Endometrial microvascular endothelial cells (primary cell): ENCODE measurements around the gene MORN1. TPM values are rescaled to one million over a fixed set of nuclear protein-coding genes. Genes with fewer than 3 reads are reported as not detected.

Source experiments
- in situ Hi-C: cut with HindIII; loops from 2 replicates; pipeline ENCODE4 v1.10.0; 2017; ENCODE audit warnings: low sequenced_read_pairs, low pct_unique_long_range_greater_than_20kb; ENCODE audit errors: inconsistent ontology term
- total RNA-seq: library from RNA; depleted of rRNA; stranded (reverse); fragments of >200 nt; gene quantifications from one replicate; pipeline ENCODE4 v1.2.3, GENCODE V29; 2015; ENCODE audit errors: inconsistent ontology term

Gene MORN1
- total RNA-seq, 1 donor from 2014 or later, result 2.4 TPM

DNA sequence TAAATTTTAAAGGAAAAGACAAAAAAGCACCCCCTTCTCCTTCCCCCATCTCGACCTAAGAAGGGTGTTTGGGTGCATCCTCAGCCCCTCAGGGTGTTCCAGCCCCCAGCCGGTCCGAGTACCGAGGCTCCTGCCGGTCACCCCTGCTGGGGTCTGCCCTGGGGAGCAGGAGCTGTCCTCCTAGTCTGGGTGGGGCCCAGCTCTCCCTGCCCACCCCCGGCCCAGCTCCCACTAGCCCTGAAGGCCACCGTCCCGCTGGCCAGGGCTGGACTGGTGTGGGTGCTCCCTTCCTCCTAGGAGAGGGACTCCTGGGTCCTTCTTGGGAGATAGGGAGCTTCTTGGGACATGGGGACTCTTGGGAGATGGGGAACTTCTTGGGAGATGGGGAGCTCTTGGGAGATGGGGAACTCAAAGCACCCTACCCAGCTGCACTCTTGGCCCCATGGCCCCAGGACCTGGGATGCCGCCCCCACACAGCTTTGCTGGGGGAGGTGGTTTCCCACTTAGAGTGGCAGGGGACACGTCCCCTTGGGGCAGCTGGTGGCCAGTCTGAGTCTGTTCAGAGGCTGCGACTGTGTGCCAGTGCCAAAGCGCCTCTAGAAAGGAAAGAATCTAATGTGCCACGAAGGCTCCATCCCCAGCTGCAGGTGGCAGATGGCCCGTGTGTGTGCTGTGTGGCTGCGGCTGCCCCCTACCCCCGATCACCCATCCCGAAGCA, 44.5 kb downstream of the MORN1 start:
- in situ Hi-C loops, result no loop called here

DNA sequence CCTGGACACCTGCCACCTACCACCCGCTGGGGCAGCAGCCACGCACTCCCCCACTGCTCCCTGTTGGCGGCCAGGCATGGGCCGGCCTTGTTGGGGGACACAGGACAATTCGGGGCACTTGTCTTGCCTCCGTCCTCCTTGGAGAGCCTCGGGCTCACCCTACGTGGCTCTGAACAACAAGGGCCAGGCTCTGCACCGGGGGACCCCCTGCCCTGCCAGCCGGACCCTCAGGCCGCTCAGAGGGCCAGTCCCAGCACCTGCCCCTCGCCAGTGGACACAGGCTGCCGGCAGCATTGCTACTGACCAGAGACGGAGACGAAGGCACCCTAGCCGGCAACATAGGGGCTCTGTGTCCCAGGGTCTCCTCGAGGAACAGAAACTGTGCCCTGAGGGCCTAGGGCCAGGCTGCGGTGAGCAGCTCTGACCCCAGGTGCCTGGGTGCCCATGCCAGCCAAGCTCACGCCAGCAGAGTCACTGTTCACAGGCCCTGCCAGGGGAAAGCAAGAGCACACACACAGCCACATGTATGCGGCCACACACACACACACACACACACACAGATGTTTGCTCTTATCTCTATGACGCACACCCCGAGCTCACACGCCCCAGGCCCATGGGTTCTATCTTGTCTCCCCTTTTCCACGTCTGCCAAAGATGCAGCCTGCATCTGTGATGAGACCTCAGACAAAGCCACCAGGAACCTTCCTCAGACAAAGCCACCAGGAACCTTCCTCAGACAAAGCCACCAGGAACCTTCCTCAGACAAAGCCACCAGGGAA, 45.9 kb downstream of the MORN1 start:
- in situ Hi-C loops, result no loop called here

DNA sequence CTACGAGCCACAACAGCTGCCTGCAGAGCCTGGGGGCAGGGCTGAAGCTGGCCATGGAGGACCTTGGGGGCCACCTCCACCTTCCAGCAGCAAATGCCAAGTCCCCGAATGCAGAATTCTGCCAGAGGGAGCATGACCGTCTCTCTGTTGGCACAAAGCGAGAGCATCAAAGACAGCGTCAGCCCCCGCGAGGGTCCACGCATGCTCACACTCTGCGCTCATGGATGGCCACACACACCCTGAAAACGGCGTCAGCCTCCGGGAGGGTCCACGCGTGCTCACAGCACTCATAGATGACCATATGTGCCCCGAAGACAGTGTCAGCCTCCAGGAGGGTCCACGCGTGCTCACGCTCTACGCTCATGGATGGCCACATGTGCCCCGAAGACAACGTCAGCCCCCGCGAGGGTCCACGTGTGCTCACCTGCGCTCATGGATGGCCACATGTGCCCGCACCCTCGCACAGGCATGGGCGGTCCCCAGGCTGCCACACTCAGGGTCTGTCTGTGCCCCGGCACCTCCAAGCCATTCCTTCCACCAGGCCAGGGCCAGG, 46.5 kb downstream of the MORN1 start:
- in situ Hi-C loops, result no loop called here

DNA sequence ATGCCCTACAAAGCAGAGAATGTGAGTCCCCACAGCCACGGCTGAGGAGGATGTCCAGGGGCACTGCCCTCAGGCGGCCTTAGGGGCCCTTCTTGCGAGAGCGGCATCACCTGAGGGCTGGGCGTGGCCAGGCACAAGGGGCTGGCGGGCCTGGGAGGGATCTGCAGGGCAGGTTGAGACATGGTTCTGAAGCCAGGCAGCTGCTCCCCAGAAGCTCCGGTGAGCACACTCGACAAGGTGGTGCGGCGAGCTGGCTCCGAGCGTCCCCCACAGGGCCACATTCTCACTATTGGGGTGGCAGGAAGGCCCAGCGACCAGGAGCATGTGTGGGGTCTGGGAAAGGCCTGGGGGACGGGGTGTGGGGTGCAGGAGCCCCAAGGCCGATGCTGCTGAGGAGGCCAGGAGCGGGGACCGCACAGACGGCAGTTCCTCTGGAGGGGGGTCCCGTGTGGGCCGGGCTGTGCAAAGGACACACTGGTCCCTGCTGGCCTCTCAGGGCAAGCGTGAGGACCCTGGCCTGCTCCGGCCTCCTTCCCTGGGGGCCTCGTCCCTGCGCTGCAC, 47.2 kb downstream of the MORN1 start:
- in situ Hi-C loops, result no loop called here

DNA sequence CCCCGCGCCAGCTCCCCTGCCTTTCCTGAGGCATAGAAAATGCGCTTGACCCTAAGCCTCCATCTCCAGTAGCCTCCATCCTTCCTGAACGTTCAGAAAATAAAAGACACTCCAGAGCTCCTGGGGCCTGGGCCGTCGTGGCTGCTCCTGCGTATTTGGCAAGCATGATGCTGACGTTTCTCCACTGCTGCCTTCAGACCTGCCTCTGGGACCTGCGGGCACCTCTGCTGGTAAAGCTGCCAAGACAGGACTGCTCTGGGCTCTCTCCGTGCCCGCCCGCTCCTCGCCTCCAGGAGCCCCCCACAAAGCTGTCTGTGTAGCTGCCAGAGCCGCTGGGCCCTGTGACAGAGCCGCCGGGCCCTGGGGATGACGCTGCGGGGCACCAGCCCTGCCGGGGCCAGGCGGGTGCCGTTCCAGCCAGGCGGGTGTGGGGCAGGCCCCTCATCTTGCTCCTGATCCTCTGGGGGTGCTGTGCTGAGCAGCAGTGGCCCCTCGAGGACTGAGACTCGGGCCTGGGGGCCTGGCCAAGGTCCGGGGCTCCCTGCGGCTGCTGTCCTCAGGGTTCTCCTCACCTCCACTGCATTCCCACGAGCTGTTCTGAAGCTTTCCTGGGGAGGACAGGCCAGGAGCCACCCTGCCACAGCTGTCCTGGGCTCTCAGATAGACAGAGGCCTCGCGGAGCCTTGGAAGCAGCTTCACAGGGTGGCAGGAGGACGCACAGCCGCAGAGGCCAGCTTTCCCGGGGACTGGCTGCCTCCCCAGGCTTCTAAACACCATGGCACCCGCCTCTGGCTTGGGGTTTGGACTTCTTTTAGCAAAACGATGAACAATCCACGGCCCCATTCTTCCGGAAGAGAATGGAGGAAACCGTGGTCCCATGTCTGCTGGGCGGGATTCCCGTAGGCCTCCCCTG, 48.1 kb downstream of the MORN1 start:
- in situ Hi-C loops, result no loop called here

DNA sequence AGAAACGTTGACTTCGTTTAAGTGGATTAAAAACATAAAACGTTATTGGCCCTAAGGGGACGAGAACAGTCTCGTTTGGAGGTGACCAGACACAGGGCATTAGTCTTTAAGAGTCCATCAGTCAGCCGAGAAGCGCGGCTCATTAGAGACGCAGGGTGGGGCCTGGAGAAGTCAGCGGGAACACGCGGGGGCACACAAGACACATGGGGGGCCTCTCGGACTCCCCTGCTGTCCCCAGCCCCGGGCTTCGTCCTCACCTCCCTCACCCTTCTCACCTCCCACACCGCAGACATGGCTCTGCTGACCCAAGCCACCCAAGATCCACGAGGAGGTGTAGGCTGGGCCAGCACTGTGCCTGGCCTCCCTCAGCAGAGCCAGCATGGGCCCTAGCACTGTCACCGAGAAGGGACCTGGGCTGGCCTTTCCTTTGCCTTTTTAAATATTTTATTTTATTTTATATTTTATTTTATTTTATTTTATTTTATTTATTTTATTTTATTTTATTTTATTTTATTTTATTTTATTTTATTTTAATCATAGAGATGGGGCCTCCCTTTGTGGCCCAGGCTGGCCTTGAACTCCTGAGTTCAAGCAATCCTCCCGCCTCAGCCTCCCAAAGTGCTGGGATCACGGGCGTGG, 48.9 kb downstream of the MORN1 start:
- in situ Hi-C loops, result no loop called here

DNA sequence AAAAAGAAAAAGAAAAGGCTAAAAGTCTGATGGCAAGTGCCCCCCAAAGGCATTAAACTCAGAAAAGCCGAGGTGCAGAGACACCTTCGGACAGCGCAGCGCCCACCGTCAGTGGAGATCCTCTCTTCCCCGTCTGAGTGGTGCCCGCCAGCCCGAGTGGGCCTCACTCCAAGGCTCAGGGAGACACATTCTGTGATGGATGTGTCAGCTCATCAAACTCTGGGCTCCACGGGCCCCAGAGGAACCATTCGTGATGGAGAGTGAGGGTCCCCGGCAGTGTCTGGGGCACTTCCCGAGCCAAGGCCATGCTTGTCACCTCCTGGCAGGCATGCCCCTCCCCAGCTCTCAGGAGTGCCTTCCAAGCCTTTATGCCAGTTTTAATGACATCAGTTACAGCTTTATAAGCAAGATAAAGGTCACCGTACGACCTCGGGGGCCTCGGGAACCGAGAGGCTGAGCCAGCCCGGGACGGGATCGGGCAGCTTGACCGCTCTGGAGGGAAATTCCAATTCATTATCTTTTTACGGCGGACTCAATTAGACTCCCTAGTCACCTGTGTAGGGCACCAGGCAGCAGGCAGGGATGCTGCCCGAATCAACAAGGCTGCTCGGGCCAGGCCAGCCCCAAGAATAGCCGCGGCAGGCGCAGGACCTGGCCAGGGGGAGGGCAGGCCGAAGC, 49.5 kb downstream of the MORN1 start:
- in situ Hi-C loops, result no loop called here

DNA sequence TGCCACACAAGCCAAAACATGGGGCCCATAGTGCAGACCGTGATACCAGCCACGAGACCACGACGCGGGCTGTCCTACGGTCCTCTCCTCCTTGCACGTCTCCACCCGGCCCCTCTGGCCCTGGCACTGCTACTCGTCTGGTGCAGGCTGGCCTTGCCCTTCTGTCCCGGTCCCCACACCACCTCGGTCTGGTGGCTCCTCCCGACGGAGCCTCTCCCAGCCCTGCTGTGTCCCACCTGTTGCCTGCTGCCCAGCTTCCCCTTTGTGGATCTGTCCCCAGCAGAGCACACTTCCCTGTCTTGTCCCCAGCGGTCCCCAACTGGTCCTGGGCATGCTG, 50.5 kb downstream of the MORN1 start:
- in situ Hi-C loops, result no loop called here

DNA sequence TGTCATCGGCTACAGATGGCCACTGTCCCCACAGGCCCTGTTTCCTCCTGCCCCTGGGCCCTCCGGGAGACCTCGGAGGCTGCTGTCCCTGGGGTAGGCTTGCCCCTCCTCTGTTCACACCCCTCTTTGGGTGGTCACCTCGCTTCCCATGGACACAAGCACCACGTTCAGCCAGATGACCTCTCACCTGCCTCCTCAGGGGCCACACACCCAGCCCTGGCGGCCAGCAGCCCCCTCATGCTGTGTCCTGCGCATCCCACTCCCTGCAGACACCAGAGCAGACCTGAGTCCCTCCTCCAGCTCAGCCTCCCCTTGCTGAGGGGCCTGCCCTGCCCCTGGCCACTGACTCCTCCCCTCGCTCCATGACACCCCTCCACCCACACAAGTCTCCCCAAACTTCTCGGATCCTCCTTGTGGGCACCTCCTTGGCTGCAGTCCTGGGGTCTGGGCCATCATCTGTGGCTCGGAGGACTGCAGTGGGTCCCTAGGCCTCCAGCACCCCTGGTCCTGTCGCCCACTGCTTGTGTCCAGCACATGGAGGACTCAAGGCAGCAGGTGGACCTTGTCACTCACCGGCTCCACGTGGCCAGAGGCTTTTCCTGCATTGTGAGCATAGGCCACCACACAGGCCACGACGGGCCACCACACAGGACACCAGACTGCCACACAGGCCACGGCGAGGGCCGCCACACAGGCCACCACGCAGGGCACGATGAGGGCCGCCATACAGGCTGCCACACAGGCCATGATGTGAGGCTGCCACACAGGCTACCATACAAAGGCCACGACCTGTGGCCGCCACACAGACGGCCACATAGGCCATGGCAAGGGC, 51.1 kb downstream of the MORN1 start:
- in situ Hi-C loops, result no loop called here

DNA sequence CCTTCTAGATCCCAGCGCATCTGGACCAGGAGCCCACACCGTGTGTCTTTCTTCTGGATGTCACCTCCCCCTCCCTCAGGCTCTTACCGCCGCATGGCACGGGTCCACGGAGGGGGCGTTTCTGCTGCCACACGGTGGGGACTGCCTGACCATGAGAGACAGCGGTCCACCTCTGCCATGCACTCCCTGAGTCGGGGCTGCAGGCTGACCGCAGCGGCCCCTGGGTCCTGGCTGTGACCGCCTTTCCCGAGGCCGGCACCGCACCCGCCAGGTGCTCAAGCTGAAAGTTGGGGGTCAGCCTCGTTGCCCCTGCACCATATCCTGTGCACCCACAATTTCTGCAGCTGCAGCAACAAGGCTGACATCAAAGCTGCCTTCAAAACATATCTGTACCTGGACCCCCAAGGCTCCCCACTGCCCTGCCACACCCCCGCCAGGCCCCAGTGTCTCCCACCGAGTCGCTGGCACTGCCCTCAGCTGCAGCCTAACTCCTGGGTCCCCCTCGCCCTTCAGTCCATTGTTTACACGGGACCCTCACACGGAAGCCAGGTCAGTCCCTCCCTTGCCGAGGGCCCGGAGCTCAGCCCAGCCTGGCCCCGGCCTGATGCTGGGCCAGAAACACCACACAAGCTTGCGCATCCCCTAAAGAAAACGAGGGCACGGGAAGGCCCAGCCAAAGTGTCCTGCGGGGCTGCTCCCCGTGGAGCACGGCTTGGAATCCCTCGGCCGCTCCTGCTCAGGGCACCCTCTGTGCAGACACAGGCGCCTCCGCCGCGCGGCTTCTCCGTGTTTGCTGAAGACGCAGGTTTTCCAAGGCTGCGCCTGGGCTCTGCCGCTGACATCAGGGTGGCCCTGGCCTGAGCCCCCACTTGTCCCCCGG, 51.9 kb downstream of the MORN1 start:
- in situ Hi-C loops, result no loop called here

DNA sequence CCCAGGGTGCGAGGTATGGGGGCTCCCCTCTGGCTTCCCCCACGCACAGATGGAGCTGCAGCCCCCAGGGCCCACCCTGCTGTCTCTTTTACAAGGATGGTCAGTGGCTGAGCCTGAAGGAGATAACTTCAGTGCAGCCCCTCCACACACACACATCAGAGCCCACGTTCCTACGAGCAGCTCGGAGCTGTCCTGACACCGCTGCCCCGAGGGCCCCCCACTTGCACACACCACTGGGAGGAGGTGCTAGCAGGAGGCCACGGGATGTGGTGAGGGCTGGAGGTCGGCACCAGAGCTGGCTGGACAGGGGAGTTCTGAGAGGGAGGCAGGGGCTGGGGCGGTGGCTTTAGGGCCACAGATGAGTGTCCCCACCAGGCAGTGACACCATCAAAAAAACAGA, 53.9 kb downstream of the MORN1 start:
- in situ Hi-C loops, result no loop called here

DNA sequence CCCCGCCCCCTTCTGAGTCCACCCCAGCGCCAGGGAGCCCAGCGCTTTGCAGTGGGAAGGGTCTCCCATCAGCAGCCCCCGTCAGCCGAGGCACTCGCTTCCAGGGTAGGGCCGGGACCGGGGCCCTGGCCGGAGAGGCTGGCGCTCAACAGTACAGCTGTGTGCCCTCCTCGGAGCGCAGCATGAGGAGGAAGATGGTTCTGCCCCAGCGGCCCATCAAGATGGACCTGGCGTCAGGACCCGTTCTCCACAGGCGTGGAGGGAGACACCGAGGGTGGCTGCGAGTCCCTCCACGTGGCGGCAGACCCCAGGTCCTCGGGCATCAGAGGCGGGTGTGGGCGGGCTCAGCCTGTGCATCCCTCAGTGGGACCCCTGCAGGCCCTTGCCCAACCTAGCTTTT, 54.3 kb downstream of the MORN1 start:
- in situ Hi-C loops, result no loop called here

DNA sequence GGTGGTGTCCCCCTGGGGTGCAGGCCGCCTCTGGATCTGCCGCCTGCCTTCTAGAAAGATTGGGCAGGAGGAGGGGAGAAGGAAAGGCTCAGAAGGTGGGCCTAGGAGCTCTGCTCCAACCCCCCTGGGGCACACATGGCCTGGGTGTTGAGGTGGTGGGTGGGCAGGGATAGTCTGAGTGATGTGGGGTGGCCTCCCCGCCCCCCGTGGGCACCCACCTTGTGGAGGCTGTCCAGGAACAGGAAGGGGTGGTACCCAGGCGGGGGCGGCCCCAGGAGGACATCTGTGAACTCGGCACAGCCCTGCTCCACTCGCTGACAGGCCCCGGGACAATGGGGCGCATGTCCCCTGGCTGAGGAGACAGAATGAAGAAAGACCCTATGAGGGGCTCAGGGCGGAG, 54.9 kb downstream of the MORN1 start:
- in situ Hi-C loops, result no loop called here

DNA sequence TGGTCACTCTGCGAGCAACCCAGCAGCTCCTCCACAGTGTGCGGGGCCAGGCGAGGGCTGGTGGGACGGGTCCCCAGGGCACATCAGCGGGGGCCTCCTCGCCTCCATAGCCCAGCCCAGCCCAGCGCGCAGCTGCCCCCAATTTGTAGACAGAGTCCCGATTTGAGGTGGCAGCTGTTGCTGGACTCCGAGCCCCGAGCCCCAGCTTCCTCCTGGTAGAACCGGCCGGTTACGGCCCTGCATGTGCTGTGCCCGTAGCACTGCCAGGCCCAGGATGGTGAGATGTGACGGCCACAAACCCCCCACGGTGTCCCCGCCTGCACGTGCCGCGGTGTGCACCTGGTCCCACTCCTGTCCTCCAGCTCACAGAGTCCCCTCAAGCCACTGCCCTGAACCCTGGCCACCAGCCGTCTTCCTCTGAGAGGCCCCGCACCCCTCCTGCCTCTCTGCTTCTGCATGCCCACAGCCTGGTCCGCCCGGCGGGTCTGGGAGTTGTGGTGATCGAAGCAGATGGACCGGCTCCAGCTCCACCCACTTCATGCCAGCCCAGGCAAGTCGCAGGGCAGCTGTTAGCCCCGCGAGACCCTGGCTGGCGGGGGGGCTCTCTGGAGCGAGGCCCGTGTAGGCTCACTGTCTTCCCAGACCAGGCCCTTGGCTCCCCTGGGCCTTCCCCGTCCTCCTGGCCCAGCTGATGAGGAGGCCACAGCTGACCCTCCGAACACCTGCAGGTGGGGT, 55.5 kb downstream of the MORN1 start:
- in situ Hi-C loops, result no loop called here

DNA sequence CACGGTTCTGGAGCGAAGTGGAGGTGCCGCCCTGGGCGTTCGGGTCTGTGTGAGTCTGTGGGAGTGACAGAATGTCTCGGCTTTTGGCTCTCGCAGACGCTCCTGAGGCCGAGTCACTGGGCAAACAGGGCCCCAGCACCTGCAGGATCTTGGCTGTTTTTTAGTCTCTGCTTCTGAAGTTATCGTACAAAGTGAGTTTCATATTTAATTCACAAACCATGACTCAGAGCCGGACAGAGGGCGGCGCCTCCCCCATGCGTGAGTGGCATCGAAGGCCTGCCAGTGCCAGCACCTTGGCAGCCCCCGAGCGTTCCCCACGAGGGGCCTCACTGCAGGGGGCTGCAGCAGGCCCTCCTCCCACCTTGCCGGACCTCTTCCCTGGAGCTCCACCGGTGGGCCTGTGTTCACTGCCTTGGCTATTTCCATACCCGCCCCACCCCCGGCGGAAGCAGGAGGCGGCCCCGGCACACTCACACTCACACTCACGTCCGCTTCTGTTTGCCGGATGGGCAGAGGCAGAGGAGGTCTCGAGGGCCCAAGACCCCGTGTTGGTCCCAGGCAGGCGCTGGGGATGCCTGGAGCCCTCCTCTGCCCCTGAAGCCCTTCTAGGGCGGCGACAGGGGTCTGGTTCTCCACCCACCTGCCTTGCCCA, 56.3 kb downstream of the MORN1 start:
- in situ Hi-C loops, result no loop called here
